HG03565 (cell line): Measurements from ENCODE around the gene SHANK1.
"Not testable (repeated sequence)": the region's sequence is repeated elsewhere in the genome, so short reads cannot be mapped to it uniquely, and the experiment has no call there.

Experiments
- ATAC-seq: cut with Tn5 transposase; IDR thresholded peaks from one replicate; pipeline ENCODE4 v1.9.1; 2021; ENCODE audit warnings: mild to moderate bottlenecking, moderate library complexity; ENCODE audit not compliant: unreplicated experiment

Gene SHANK1

GRCh38 chr19:50640368-50640767 lies 79.2 kb downstream of the SHANK1 start:
- no peak for ATAC-seq

- no peak for ATAC-seq
These were observed 80.2 kb downstream of the SHANK1 start, which contains the start of gene SYT3 for GRCh38 chr19:50639121-50640112. SYT3 (minus strand) TSS chr19:50639881; CDS start chr19:50637411, 2,470 bp downstream.

GRCh38 chr19:50638600-50638999 lies 81.0 kb downstream of the SHANK1 start:
- no peak for ATAC-seq

- no peak for ATAC-seq
These were observed 83.1 kb downstream of the SHANK1 start for GRCh38 chr19:50636317-50637085.

GRCh38 chr19:50633973-50634372 lies 85.6 kb downstream of the SHANK1 start:
- ATAC-seq, result no peak

- ATAC-seq, result no peak
These were observed 86.2 kb downstream of the SHANK1 start for GRCh38 chr19:50633359-50633758.

- no peak for ATAC-seq
These were observed 87.3 kb downstream of the SHANK1 start for GRCh38 chr19:50632151-50632835.

- no peak for ATAC-seq
These were observed 89.8 kb downstream of the SHANK1 start for GRCh38 chr19:50629801-50630200.

- no peak for ATAC-seq
These were observed 90.4 kb downstream of the SHANK1 start for GRCh38 chr19:50629194-50629593.

GRCh38 chr19:50628551-50628950 lies 91.1 kb downstream of the SHANK1 start:
- ATAC-seq, result no peak

GRCh38 chr19:50628146-50628545 lies 91.5 kb downstream of the SHANK1 start:
- no peak for ATAC-seq

GRCh38 chr19:50626795-50627194 lies 92.8 kb downstream of the SHANK1 start:
- no peak for ATAC-seq

- ATAC-seq, result no peak
These were observed 93.6 kb downstream of the SHANK1 start for GRCh38 chr19:50626011-50626410.

GRCh38 chr19:50624949-50625600 lies 94.5 kb downstream of the SHANK1 start:
- no peak for ATAC-seq

GRCh38 chr19:50620394-50620906 lies 99.2 kb downstream of the SHANK1 start:
- ATAC-seq, result not testable (repeated sequence)

GRCh38 chr19:50619184-50619583 lies 100.4 kb downstream of the SHANK1 start:
- not testable (repeated sequence) for ATAC-seq

GRCh38 chr19:50618379-50618778 lies 101.2 kb downstream of the SHANK1 start:
- not testable (repeated sequence) for ATAC-seq

- not testable (repeated sequence) for ATAC-seq
These were observed 106.8 kb downstream of the SHANK1 start for GRCh38 chr19:50612504-50613404.
